Adipocyte (in vitro differentiated cells): ENCODE data around the gene ARL4C.
"Not testable (repeated sequence)": the region's sequence is repeated elsewhere in the genome, so short reads cannot be mapped to it uniquely, and the experiment has no call there.

Experiments used
- DNase-seq: peaks from one replicate; pipeline ENCODE4 v3.0.0-alpha.2; 2015; ENCODE audit warnings: low read depth
- H3K27me3 ChIP-seq: replicated peaks from 2 replicates; pipeline ENCODE4 v1.7.0; 2013; ENCODE audit warnings: mild to moderate bottlenecking, low read length, moderate library complexity; ENCODE audit not compliant: control insufficient read depth, insufficient read depth
- H3K36me3 ChIP-seq: 2 replicates; pipeline ENCODE4 v1.7.0; 2013; ENCODE audit warnings: low read length, mild to moderate bottlenecking, moderate library complexity; ENCODE audit not compliant: control insufficient read depth, insufficient read depth, severe bottlenecking
- H3K4me1 ChIP-seq: 2 replicates; pipeline ENCODE4 v1.7.0; 2013; ENCODE audit warnings: mild to moderate bottlenecking, low read length, moderate library complexity; ENCODE audit not compliant: control insufficient read depth, insufficient read depth
- H3K4me3 ChIP-seq: 2 replicates; pipeline ENCODE4 v1.7.0; 2013; ENCODE audit warnings: mild to moderate bottlenecking, low read length, moderate library complexity
- H3K9ac ChIP-seq: 2 replicates; pipeline ENCODE4 v1.7.0; 2013; ENCODE audit warnings: mild to moderate bottlenecking, low read length, moderate library complexity
- H3K9me3 ChIP-seq: 2 replicates; pipeline ENCODE4 v1.7.0; 2013; ENCODE audit warnings: mild to moderate bottlenecking, low read length, moderate library complexity; ENCODE audit not compliant: control insufficient read depth

The ARL4C gene

GRCh38 chr2:234468503-234468902 lies 28.4 kb downstream of the ARL4C start:
- no peak for DNase-seq
- H3K27me3 ChIP-seq: no peaks in the 10 kb centered on the region
- peaks cover 12% of the 10 kb centered on the region for H3K9me3 ChIP-seq
- no peak overlapping the region for H3K4me3 ChIP-seq
- H3K4me1 ChIP-seq: no peaks in the 10 kb centered on the region
- no peaks in the 10 kb centered on the region for H3K36me3 ChIP-seq
- H3K9ac ChIP-seq: no peak overlapping the region

GRCh38 chr2:234467289-234467688 lies 29.6 kb downstream of the ARL4C start:
- H3K36me3 ChIP-seq: no peaks in the 10 kb centered on the region
- H3K27me3 ChIP-seq: no peaks in the 10 kb centered on the region
- H3K4me1 ChIP-seq: no peaks in the 10 kb centered on the region
- peaks cover 12% of the 10 kb centered on the region for H3K9me3 ChIP-seq
- no peak overlapping the region for H3K9ac ChIP-seq
- DNase-seq: no peak
- H3K4me3 ChIP-seq: no peak overlapping the region

- no peaks in the 10 kb centered on the region for H3K4me1 ChIP-seq
- H3K9me3 ChIP-seq: peaks cover 9% of the 10 kb centered on the region
- H3K27me3 ChIP-seq: no peaks in the 10 kb centered on the region
- DNase-seq: no peak
- no peak overlapping the region for H3K4me3 ChIP-seq
- no peak overlapping the region for H3K9ac ChIP-seq
- no peaks in the 10 kb centered on the region for H3K36me3 ChIP-seq
These were observed 32.6 kb downstream of the ARL4C start for GRCh38 chr2:234464291-234464645.

- H3K36me3 ChIP-seq: no peaks in the 10 kb centered on the region
- DNase-seq: no peak
These were observed 33.1 kb downstream of the ARL4C start for GRCh38 chr2:234463626-234464290.

GRCh38 chr2:234462218-234462992 lies 34.5 kb downstream of the ARL4C start:
- Histone ChIP-seq H3K4me1 (no peaks in the 10 kb centered on the region), H3K36me3 (no peaks in the 10 kb centered on the region), H3K27me3 (no peaks in the 10 kb centered on the region), H3K9ac (no peak overlapping the region), H3K9me3 (peaks cover 12% of the 10 kb centered on the region), H3K4me3 (no peak overlapping the region)
- DNase-seq: no peak

More at GRCh38 chr2:234463626-234464290, 33.1 kb downstream of the ARL4C start:
- Histone ChIP-seq H3K9me3 (peaks cover 9% of the 10 kb centered on the region), H3K9ac (no peak overlapping the region), H3K27me3 (no peaks in the 10 kb centered on the region), H3K4me3 (no peak overlapping the region), H3K4me1 (no peaks in the 10 kb centered on the region)

- H3K36me3 ChIP-seq: no peaks in the 10 kb centered on the region
- H3K9ac ChIP-seq: no peak overlapping the region
- no peak overlapping the region for H3K4me3 ChIP-seq
- H3K27me3 ChIP-seq: no peaks in the 10 kb centered on the region
- no peaks in the 10 kb centered on the region for H3K4me1 ChIP-seq
- peaks cover 11% of the 10 kb centered on the region for H3K9me3 ChIP-seq
- no peak for DNase-seq
These were observed 37.4 kb downstream of the ARL4C start for GRCh38 chr2:234459401-234460009.

GRCh38 chr2:234458466-234458865 lies 38.4 kb downstream of the ARL4C start:
- DNase-seq: no peak
- Histone ChIP-seq H3K4me3 (no peak overlapping the region), H3K27me3 (no peaks in the 10 kb centered on the region), H3K4me1 (no peaks in the 10 kb centered on the region), H3K36me3 (no peaks in the 10 kb centered on the region), H3K9me3 (peaks cover 11% of the 10 kb centered on the region), H3K9ac (no peak overlapping the region)

GRCh38 chr2:234457421-234457820 lies 39.5 kb downstream of the ARL4C start:
- DNase-seq: peak; percentile 74
- no peaks in the 10 kb centered on the region for H3K36me3 ChIP-seq
- H3K9me3 ChIP-seq: peaks cover 11% of the 10 kb centered on the region
- H3K9ac ChIP-seq: no peak overlapping the region
- no peak overlapping the region for H3K4me3 ChIP-seq
- no peaks in the 10 kb centered on the region for H3K4me1 ChIP-seq
- H3K27me3 ChIP-seq: no peaks in the 10 kb centered on the region

GRCh38 chr2:234455246-234455645 lies 41.6 kb downstream of the ARL4C start:
- not testable (repeated sequence) for H3K4me3 ChIP-seq, H3K36me3 ChIP-seq, DNase-seq, H3K27me3 ChIP-seq, H3K9ac ChIP-seq
- peaks cover 12% of the 10 kb centered on the region for H3K4me1 ChIP-seq
- H3K9me3 ChIP-seq: peaks cover 11% of the 10 kb centered on the region

- Histone ChIP-seq H3K9me3 (peaks cover 11% of the 10 kb centered on the region), H3K4me3 (no peak overlapping the region), H3K9ac (no peak overlapping the region), H3K27me3 (no peaks in the 10 kb centered on the region), H3K36me3 (no peaks in the 10 kb centered on the region), H3K4me1 (peaks cover 12% of the 10 kb centered on the region)
- no peak for DNase-seq
These were observed 42.4 kb downstream of the ARL4C start for GRCh38 chr2:234454433-234454832.

GRCh38 chr2:234453216-234453615 lies 43.7 kb downstream of the ARL4C start:
- peaks cover 11% of the 10 kb centered on the region for H3K9me3 ChIP-seq
- no peaks in the 10 kb centered on the region for H3K27me3 ChIP-seq
- no peak for DNase-seq
- no peak overlapping the region for H3K4me3 ChIP-seq
- peaks cover 20% of the 10 kb centered on the region for H3K4me1 ChIP-seq
- no peaks in the 10 kb centered on the region for H3K36me3 ChIP-seq
- H3K9ac ChIP-seq: no peak overlapping the region
